Left lung (tissue), 10 donors: Measurements from ENCODE around the gene CTCF. TPM values are rescaled to one million over a fixed set of nuclear protein-coding genes. Genes with fewer than 3 reads are reported as not detected.
A peak's percentile ranks its signal among the peaks of the same experiment; 100 is the strongest.

Experiments used
- ATAC-seq: fragments of 200-7000 bp; cut with Tn5 transposase; one replicate; pipeline ENCODE4 v1.9.1; 2020; ENCODE audit warnings: moderate library complexity
- DNase-seq, 4 donors: peaks; one replicate each; pipeline ENCODE4 v3.0.0-alpha.2; 2013 to 2020
- H3K27ac ChIP-seq, 2 donors: fragments of 200-600 bp; sonication (generic) in 1 of 2; one replicate each; pipeline versions ENCODE4 v1.5.0 to v1.8.0; 2020 to 2021
- H3K27me3 ChIP-seq, 2 donors: fragments of 200-600 bp; sonication (generic) in 1 of 2; one replicate each; pipeline versions ENCODE4 v1.5.0 to v1.8.0; 2020 to 2021
- H3K36me3 ChIP-seq, 2 donors: fragments of 200-600 bp; sonication (generic) in 1 of 2; one replicate each; pipeline versions ENCODE4 v1.5.0 to v1.8.0; 2020 to 2021
- H3K4me1 ChIP-seq, 2 donors: fragments of 200-600 bp; one replicate each; pipeline ENCODE4 v1.8.0; 2021
- H3K4me3 ChIP-seq, 2 donors: fragments of 200-600 bp; sonication (generic) in 1 of 2; one replicate each; pipeline versions ENCODE4 v1.5.0 to v1.8.0; 2020 to 2021; ENCODE audit warnings: mild to moderate bottlenecking in 1 of 2
- H3K9me3 ChIP-seq, 2 donors: fragments of 200-600 bp; sonication (generic) in 1 of 2; one replicate each; pipeline versions ENCODE4 v1.5.0 to v1.8.0; 2020 to 2021
- intact Hi-C, 2 donors: fragments of 100-400 bp; cut with DNase I; formaldehyde crosslinking; loops; one replicate each; pipeline versions ENCODE4 v1.11.2 to v1.14.2; 2022
- polyA plus RNA-seq, 6 donors: library from polyadenylated mRNA; unstranded; fragments of 120-200 nt; gene quantifications; one replicate each; pipeline ENCODE4 v1.2.1, GENCODE V29; 2013; ENCODE audit not compliant: insufficient read length in 6 of 6
- total RNA-seq, 2 donors: library from RNA; stranded (reverse); fragmentation: NEBNext Ultra II Directional; extraction: Animal tissue kit (Norgen Biotek cat#: 25700); gene quantifications; one replicate each; pipeline ENCODE4 v1.2.1, GENCODE V29; 2021
- TF ChIP-seq, protein P1 (sequence below), 2 donors: fragments of 200-600 bp; sonication (generic) in 1 of 2; IDR thresholded peaks; one replicate each; pipeline versions ENCODE4 v1.5.0 to v1.8.0; 2021; ENCODE audit warnings: antibody characterized with exemption in 2 of 2
- donor health status: DM: no; HTN: yes; CAD: no.
- donor health status: DM: no; HTN: no; CAD: no.

The CTCF gene
- total and polyA plus RNA-seq, 8 donors, result 27.8 to 80.2 (median 73.4) TPM

DNA sequence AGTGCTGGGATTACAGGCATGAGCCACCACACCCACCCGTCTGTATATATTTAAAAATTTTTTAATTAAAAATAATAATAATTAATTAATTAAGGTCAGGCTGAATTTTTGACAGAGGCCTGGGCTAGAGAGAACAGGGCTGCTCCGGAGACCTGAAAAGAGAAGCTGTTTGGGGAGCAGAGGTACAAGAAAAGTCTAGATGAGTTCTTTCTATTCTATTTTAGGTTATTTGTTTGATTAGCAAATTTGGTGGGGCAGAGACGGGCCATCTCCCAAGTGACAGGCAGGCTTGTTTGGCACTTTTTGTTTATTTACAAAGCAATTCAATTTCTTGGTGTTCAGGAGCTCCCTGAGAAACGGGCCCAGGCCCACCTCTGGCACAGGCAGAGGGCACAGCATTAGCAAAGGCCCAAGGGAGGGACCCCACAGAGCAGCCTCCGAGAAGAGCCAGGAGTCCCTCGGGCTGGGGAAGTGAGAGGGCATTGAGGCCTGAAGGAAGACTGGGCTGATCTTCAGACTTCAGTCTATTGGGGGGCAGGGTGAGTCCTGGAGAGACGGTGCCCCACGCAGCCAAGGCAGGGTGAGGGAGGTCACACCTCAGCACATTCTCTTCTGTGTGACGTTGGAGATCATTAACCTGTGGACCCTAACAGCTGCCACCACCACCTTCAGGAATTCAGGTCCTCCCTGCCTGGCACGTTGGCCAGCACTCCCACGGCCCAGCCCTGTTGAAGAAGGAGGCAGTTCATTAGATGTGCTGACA lies 44.5 kb upstream of the CTCF start:
- intact Hi-C loops, result no loop called here
- TF ChIP-seq, protein P1, sequence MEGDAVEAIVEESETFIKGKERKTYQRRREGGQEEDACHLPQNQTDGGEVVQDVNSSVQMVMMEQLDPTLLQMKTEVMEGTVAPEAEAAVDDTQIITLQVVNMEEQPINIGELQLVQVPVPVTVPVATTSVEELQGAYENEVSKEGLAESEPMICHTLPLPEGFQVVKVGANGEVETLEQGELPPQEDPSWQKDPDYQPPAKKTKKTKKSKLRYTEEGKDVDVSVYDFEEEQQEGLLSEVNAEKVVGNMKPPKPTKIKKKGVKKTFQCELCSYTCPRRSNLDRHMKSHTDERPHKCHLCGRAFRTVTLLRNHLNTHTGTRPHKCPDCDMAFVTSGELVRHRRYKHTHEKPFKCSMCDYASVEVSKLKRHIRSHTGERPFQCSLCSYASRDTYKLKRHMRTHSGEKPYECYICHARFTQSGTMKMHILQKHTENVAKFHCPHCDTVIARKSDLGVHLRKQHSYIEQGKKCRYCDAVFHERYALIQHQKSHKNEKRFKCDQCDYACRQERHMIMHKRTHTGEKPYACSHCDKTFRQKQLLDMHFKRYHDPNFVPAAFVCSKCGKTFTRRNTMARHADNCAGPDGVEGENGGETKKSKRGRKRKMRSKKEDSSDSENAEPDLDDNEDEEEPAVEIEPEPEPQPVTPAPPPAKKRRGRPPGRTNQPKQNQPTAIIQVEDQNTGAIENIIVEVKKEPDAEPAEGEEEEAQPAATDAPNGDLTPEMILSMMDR (IDR thresholded peaks at IDR 0.05), result no peak
- no peak for DNase-seq
- no peak overlapping the region for H3K27ac ChIP-seq
- H3K36me3 ChIP-seq, result no peaks in the 10 kb centered on the region
- no peak overlapping the region for H3K4me3 ChIP-seq
- no peaks in the 10 kb centered on the region for H3K9me3 ChIP-seq
- ATAC-seq, result no peak
- no peaks in the 10 kb centered on the region for H3K27me3 ChIP-seq
- peaks cover 0 to 43% of the 10 kb centered on the region in 2 donors for H3K4me1 ChIP-seq

GRCh38 chr16:67518676-67519075 lies 43.6 kb upstream of the CTCF start:
- DNase-seq (no peak), ATAC-seq (no peak)
- Histone ChIP-seq H3K36me3 (no peaks in the 10 kb centered on the region), H3K9me3 (no peaks in the 10 kb centered on the region), H3K27ac (no peak overlapping the region), H3K4me1 (peaks cover 0 to 43% of the 10 kb centered on the region in 2 donors), H3K27me3 (no peaks in the 10 kb centered on the region), H3K4me3 (no peak overlapping the region)
- TF ChIP-seq, protein P1 (IDR thresholded peaks at IDR 0.05), result no peak
- intact Hi-C loops, result no loop called here

DNA sequence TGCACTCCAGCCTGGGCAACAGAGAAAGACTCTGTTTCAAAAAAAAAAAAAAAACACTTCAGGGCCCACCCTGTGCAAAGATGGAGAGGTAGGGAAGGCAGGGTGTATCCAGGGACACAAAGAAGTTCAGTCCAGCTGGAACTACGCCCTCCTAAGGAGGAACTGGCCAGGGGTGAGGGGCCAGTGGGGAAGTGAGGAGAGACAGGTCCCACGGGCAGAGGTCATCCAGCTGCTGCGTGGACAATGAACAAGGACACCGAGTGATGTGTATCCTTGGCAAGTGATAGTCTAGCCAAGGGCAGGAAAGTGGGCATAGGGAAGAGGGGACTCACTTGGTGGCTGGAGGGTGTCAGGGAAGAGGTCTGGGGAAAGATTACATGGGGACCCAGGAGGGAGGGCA lies 43.1 kb upstream of the CTCF start:
- H3K9me3 ChIP-seq, result no peaks in the 10 kb centered on the region
- H3K4me1 ChIP-seq, result peaks cover 0 to 38% of the 10 kb centered on the region in 2 donors
- H3K27ac ChIP-seq, result no peak overlapping the region
- no peaks in the 10 kb centered on the region for H3K27me3 ChIP-seq
- H3K4me3 ChIP-seq, result no peak overlapping the region
- ATAC-seq, result no peak
- DNase-seq, result no peak
- no peaks in the 10 kb centered on the region for H3K36me3 ChIP-seq
- intact Hi-C loops, result no loop called here
- TF ChIP-seq, protein P1 (IDR thresholded peaks at IDR 0.05), result no peak

DNA sequence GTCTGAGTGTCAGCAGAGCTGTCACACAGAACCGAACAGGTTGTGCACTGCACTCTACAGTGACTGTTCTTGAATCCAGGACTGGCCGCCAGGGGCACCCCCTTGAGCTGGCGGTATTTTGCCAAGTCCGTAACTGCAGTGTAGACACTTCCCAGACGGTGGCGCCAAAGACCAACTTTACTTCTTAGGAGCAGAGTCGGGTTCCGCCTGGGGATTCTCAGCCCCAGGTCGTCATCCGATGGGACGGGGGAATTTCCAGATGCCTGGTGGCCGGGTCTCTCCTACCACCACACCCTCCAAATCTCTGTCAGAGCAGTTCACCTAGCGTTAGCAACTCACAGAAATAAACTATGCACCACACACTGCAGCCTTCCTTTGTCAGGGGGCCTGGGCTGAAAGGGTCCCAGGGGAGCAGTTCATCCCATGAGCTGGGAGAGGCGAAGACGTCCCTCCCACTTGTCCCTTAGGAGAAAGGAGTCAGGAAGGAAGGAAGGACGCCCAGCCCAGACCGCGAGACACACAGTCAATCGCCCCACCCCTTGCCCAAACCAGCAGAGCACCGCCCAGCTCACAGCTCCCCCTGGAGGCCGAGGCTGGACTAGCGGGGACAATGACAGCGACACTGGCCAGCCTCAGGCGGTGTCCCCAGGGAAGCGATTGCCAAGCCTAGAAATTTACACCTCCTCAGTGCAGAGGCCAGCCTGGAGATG lies 41.1 kb upstream of the CTCF start:
- peak; percentile 95 to 98 (median 96) for DNase-seq
- Histone ChIP-seq H3K4me3 (peak overlapping the region; percentile 27 to 44), H3K36me3 (no peaks in the 10 kb centered on the region), H3K9me3 (no peaks in the 10 kb centered on the region), H3K27ac (peak overlapping the region; percentile 91 to 95), H3K27me3 (no peaks in the 10 kb centered on the region), H3K4me1 (peaks cover 0 to 30% of the 10 kb centered on the region in 2 donors)
- TF ChIP-seq, protein P1 (IDR thresholded peaks at IDR 0.05), result peak; percentile 71 to 84
- intact Hi-C loops, result no loop called here
- ATAC-seq, result peak; percentile 99

DNA sequence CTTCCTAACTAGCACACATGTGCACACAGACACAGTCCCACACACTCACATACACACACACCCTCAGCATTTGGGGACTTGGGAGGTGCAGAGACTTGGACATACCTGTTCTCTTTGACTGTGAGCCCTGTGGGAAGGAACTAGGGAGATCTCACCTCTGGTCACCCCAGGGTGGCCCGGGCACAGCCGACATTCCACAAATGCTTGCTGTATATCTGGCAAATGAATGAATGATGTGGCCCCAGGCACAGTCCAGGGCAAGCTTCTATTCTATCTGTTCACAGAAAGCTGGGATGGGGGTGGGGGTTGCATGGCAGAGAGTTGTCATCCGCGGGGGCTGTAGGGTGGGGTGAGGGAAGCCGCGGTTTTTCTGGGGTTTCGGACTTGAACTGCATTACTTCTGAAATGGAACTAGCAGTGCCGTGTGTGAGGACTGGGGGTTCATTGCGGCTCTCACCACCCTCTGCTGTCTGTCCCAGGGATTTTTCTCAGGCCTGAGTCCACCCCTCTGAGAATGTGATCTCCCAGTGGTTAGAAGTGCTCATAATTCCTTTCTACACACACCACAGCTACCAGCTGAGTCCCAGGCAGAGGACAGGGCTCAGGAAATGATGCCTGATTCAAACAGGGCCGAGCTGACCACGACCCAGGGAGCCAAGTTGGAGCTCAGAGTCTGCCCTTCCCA lies 37.0 kb upstream of the CTCF start:
- intact Hi-C loops, result no loop called here
- H3K27ac ChIP-seq, result no peak overlapping the region
- H3K4me1 ChIP-seq, result peaks cover 0 to 43% of the 10 kb centered on the region in 2 donors
- TF ChIP-seq, protein P1 (IDR thresholded peaks at IDR 0.05), result no peak
- ATAC-seq (no peak), DNase-seq (no peak)
- no peaks in the 10 kb centered on the region for H3K9me3 ChIP-seq
- H3K36me3 ChIP-seq, result no peaks in the 10 kb centered on the region
- H3K27me3 ChIP-seq, result no peaks in the 10 kb centered on the region
- H3K4me3 ChIP-seq, result no peak overlapping the region
